HUDEP-2 (cell line): ENCODE results near the gene NSMF.
A peak's percentile ranks its signal among the peaks of the same experiment; 100 is the strongest.

Experiments used
- DNase-seq, 76 experiments: peaks; one replicate each; lab custom pipeline; 2025; ENCODE audit not compliant: unreplicated experiment in 76 of 76; lab: John Stamatoyannopoulos, UW

Gene NSMF

GRCh38 chr9:137459152-137459600 lies at the start of gene NSMF:
Gene NSMF (minus strand): TSS chr9:137459334. CDS start chr9:137459102, 232 bp downstream.
- DNase-seq = peak in 73 of 76 experiments; percentile 25 to 93 (median 83)

GRCh38 chr9:137506702-137507171 lies 47.6 kb upstream of the NSMF start:
- DNase-seq = no peak

GRCh38 chr9:137506274-137506673 lies 47.1 kb upstream of the NSMF start:
- no peak for DNase-seq

GRCh38 chr9:137505421-137506140 lies 46.4 kb upstream of the NSMF start:
- DNase-seq = no peak

GRCh38 chr9:137504432-137504777 lies 45.3 kb upstream of the NSMF start:
- no peak for DNase-seq

GRCh38 chr9:137502008-137502911 lies 43.1 kb upstream of the NSMF start:
- DNase-seq = no peak

GRCh38 chr9:137501457-137501856 lies 42.3 kb upstream of the NSMF start:
- no peak for DNase-seq

GRCh38 chr9:137500666-137501397 lies 41.7 kb upstream of the NSMF start:
- no peak for DNase-seq

GRCh38 chr9:137499858-137500661 lies 40.9 kb upstream of the NSMF start:
- no peak for DNase-seq

- DNase-seq = no peak
Measured at GRCh38 chr9:137499416-137499815, 40.3 kb upstream of the NSMF start.

- no peak for DNase-seq
Measured at GRCh38 chr9:137498720-137499150, 39.6 kb upstream of the NSMF start.

- no peak for DNase-seq
Measured at GRCh38 chr9:137497921-137498719, 39.0 kb upstream of the NSMF start.

- DNase-seq = no peak
Measured at GRCh38 chr9:137496601-137497375, 37.7 kb upstream of the NSMF start.

GRCh38 chr9:137494550-137495351 lies 35.6 kb upstream of the NSMF start:
- DNase-seq = no peak

- no peak for DNase-seq
Measured at GRCh38 chr9:137494104-137494544, 35.0 kb upstream of the NSMF start.

- DNase-seq = no peak
Measured at GRCh38 chr9:137493364-137494103, 34.4 kb upstream of the NSMF start.
